Measurements from ENCODE around the gene TJP3.

Gene TJP3

GRCh38 chr19:3782903-3783302 is 74.7 kb downstream of the TJP3 start:
- H3K9me3 ChIP-seq (ENCODE audit: control insufficient read depth, low read length) = peaks cover 21% of the 10 kb centered on the region
- H3K4me3 ChIP-seq (ENCODE audit: extremely low read depth, insufficient read depth, low read length, poor library complexity, severe bottlenecking) = no peak overlapping the region
- H3K27ac ChIP-seq (ENCODE audit: low read depth, low read length, severe bottlenecking) = no peak overlapping the region
- WGBS, 2 experiments (ENCODE audit: insufficient coverage in 2 of 2) = 87 to 93% methylated on average over 7 to 12 of the region's 13 CpGs
- H3K36me3 ChIP-seq (ENCODE audit: control insufficient read depth, insufficient read depth, low read length) = no peaks in the 10 kb centered on the region
- peaks cover 3% of the 10 kb centered on the region for H3K4me1 ChIP-seq (ENCODE audit: control insufficient read depth, insufficient read depth, low read length, poor library complexity, severe bottlenecking)

GRCh38 chr19:3783660-3784584 is 75.7 kb downstream of the TJP3 start:
- Histone ChIP-seq H3K27ac (ENCODE audit: low read depth, low read length, severe bottlenecking) (no peak overlapping the region), H3K9me3 (ENCODE audit: control insufficient read depth, low read length) (peaks cover 21% of the 10 kb centered on the region), H3K36me3 (ENCODE audit: control insufficient read depth, insufficient read depth, low read length) (no peaks in the 10 kb centered on the region), H3K4me3 (ENCODE audit: extremely low read depth, insufficient read depth, low read length, poor library complexity, severe bottlenecking) (no peak overlapping the region), H3K4me1 (ENCODE audit: control insufficient read depth, insufficient read depth, low read length, poor library complexity, severe bottlenecking) (peaks cover 3% of the 10 kb centered on the region)
- WGBS, 2 experiments (ENCODE audit: insufficient coverage in 2 of 2) = 41 to 49% methylated on average over 34 to 43 of the region's 49 CpGs

GRCh38 chr19:3784607-3785450 is 76.6 kb downstream of the TJP3 start:
- Histone ChIP-seq H3K4me3 (ENCODE audit: extremely low read depth, insufficient read depth, low read length, poor library complexity, severe bottlenecking) (no peak overlapping the region), H3K36me3 (ENCODE audit: control insufficient read depth, insufficient read depth, low read length) (no peaks in the 10 kb centered on the region)
- 29 to 31% methylated on average over 11 to 18 of the region's 25 CpGs for WGBS, 2 experiments (ENCODE audit: insufficient coverage in 2 of 2)

GRCh38 chr19:3785451-3785937 is 77.3 kb downstream of the TJP3 start:
- 4% methylated on average over 38 to 39 of the region's 47 CpGs for WGBS, 2 experiments (ENCODE audit: insufficient coverage in 2 of 2)
- Histone ChIP-seq H3K36me3 (ENCODE audit: control insufficient read depth, insufficient read depth, low read length) (no peaks in the 10 kb centered on the region), H3K9me3 (ENCODE audit: control insufficient read depth, low read length) (peaks cover 21% of the 10 kb centered on the region), H3K4me1 (ENCODE audit: control insufficient read depth, insufficient read depth, low read length, poor library complexity, severe bottlenecking) (peaks cover 3% of the 10 kb centered on the region), H3K27ac (ENCODE audit: low read depth, low read length, severe bottlenecking) (no peak overlapping the region), H3K4me3 (ENCODE audit: extremely low read depth, insufficient read depth, low read length, poor library complexity, severe bottlenecking) (peak overlapping the region; percentile 38)

More at GRCh38 chr19:3784607-3785450, 76.6 kb downstream of the TJP3 start:
- Histone ChIP-seq H3K9me3 (ENCODE audit: control insufficient read depth, low read length) (peaks cover 21% of the 10 kb centered on the region), H3K27ac (ENCODE audit: low read depth, low read length, severe bottlenecking) (no peak overlapping the region), H3K4me1 (ENCODE audit: control insufficient read depth, insufficient read depth, low read length, poor library complexity, severe bottlenecking) (peaks cover 3% of the 10 kb centered on the region)

- peaks cover 3% of the 10 kb centered on the region for H3K4me1 ChIP-seq (ENCODE audit: control insufficient read depth, insufficient read depth, low read length, poor library complexity, severe bottlenecking)
- no peaks in the 10 kb centered on the region for H3K36me3 ChIP-seq (ENCODE audit: control insufficient read depth, insufficient read depth, low read length)
- H3K9me3 ChIP-seq (ENCODE audit: control insufficient read depth, low read length) = peaks cover 15% of the 10 kb centered on the region
- WGBS, 2 experiments (ENCODE audit: insufficient coverage in 2 of 2) = 9 to 16% methylated on average over 44 to 66 of the region's 101 CpGs
- H3K27ac ChIP-seq (ENCODE audit: low read depth, low read length, severe bottlenecking) = no peak within 1 kb of the TSS
- peak within 1 kb of the TSS; percentile 38 for H3K4me3 ChIP-seq (ENCODE audit: extremely low read depth, insufficient read depth, low read length, poor library complexity, severe bottlenecking)
Measured at GRCh38 chr19:3785938-3786824, 78.0 kb downstream of the TJP3 start, which contains the start of gene MATK. MATK (minus strand) TSS chr19:3786381; CDS start chr19:3785135, 1,246 bp downstream.

GRCh38 chr19:3788996-3789778 is 81.0 kb downstream of the TJP3 start:
- 58 to 65% methylated on average over 11 to 12 of the region's 16 CpGs for WGBS, 2 experiments (ENCODE audit: insufficient coverage in 2 of 2)
- no peak overlapping the region for H3K4me3 ChIP-seq (ENCODE audit: extremely low read depth, insufficient read depth, low read length, poor library complexity, severe bottlenecking)

GRCh38 chr19:3790209-3790734 is 82.1 kb downstream of the TJP3 start:
- H3K9me3 ChIP-seq (ENCODE audit: control insufficient read depth, low read length) = no peaks in the 10 kb centered on the region
- H3K4me3 ChIP-seq (ENCODE audit: extremely low read depth, insufficient read depth, low read length, poor library complexity, severe bottlenecking) = no peak overlapping the region
- no peak overlapping the region for H3K27ac ChIP-seq (ENCODE audit: low read depth, low read length, severe bottlenecking)
- H3K4me1 ChIP-seq (ENCODE audit: control insufficient read depth, insufficient read depth, low read length, poor library complexity, severe bottlenecking) = peaks cover 3% of the 10 kb centered on the region
- 77 to 85% methylated on average over 5 to 6 of the region's 6 CpGs for WGBS, 2 experiments (ENCODE audit: insufficient coverage in 2 of 2)
- H3K36me3 ChIP-seq (ENCODE audit: control insufficient read depth, insufficient read depth, low read length) = no peaks in the 10 kb centered on the region

More at GRCh38 chr19:3788996-3789778, 81.0 kb downstream of the TJP3 start:
- no peaks in the 10 kb centered on the region for H3K36me3 ChIP-seq (ENCODE audit: control insufficient read depth, insufficient read depth, low read length)
- peaks cover 3% of the 10 kb centered on the region for H3K4me1 ChIP-seq (ENCODE audit: control insufficient read depth, insufficient read depth, low read length, poor library complexity, severe bottlenecking)
- H3K27ac ChIP-seq (ENCODE audit: low read depth, low read length, severe bottlenecking) = no peak overlapping the region
- H3K9me3 ChIP-seq (ENCODE audit: control insufficient read depth, low read length) = no peaks in the 10 kb centered on the region

- 92 to 93% methylated on average over 6 to 7 of the region's 7 CpGs for WGBS, 2 experiments (ENCODE audit: insufficient coverage in 2 of 2)
- H3K4me3 ChIP-seq (ENCODE audit: extremely low read depth, insufficient read depth, low read length, poor library complexity, severe bottlenecking) = no peak overlapping the region
- H3K4me1 ChIP-seq (ENCODE audit: control insufficient read depth, insufficient read depth, low read length, poor library complexity, severe bottlenecking) = no peaks in the 10 kb centered on the region
- H3K27ac ChIP-seq (ENCODE audit: low read depth, low read length, severe bottlenecking) = no peak overlapping the region
- no peaks in the 10 kb centered on the region for H3K36me3 ChIP-seq (ENCODE audit: control insufficient read depth, insufficient read depth, low read length)
- H3K9me3 ChIP-seq (ENCODE audit: control insufficient read depth, low read length) = no peaks in the 10 kb centered on the region
Measured at GRCh38 chr19:3790941-3791340, 82.8 kb downstream of the TJP3 start.

- no peaks in the 10 kb centered on the region for H3K4me1 ChIP-seq (ENCODE audit: control insufficient read depth, insufficient read depth, low read length, poor library complexity, severe bottlenecking)
- peaks cover 4% of the 10 kb centered on the region for H3K9me3 ChIP-seq (ENCODE audit: control insufficient read depth, low read length)
- WGBS, 2 experiments (ENCODE audit: insufficient coverage in 2 of 2) = 80 to 95% methylated on average over 1 to 2 of the region's 3 CpGs
- no peak overlapping the region for H3K27ac ChIP-seq (ENCODE audit: low read depth, low read length, severe bottlenecking)
- H3K4me3 ChIP-seq (ENCODE audit: extremely low read depth, insufficient read depth, low read length, poor library complexity, severe bottlenecking) = no peak overlapping the region
- H3K36me3 ChIP-seq (ENCODE audit: control insufficient read depth, insufficient read depth, low read length) = no peaks in the 10 kb centered on the region
Measured at GRCh38 chr19:3792114-3792513, 83.9 kb downstream of the TJP3 start.

Measured in mesodermal cell (in vitro differentiated cells).